ENCODE measurements around the gene GRAMD2B.
"Not testable (repeated sequence)": the region's sequence is repeated elsewhere in the genome, so short reads cannot be mapped to it uniquely, and the experiment has no call there.

GRAMD2B gene

DNA sequence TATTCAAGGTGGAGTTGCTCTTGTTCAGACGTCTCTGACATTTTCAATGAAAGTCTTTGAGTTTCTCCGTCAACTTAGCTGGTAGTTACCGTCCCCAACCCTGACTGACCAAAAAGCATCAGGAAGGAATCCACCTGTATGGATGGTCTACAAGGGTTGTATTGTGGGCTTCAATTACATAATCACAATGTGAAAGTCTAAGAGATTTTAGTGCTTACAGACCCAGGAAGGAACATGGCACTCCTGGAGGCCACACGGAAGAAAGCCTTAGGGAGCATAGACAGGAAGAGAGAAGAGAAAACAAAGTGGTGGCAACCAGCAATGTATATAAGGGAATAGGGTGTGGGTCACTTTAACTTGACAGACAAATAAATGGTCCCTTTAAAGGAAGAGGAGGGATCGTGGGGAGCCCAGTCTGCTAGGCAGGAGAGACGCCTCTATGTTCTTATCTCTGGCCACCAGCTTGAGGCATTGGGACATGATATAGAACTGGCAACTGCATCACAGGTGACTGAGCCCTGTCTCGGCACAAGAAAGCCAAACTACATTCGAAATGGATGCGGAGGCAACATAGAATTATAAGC, 91.4 kb downstream of the GRAMD2B start:
- no peak for DNase-seq

DNA sequence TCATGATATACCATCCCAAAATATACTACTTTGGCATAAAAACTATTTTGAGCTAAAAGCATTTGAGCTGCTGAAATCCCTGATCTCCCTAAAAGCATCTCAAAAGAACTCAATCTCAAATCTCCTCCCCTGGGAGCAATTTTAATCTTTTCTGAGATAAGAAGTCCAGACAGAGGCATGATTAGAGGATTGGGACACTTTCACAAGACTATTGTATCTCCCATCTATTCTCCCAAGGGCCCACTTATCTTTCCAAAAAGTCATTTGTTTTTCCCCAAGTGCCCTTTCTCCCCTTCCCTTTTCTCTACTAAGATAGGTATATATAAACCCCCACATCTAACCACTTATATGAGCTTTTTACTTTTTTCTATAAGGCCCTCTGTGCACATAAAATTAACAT, 92.1 kb downstream of the GRAMD2B start:
- no peak for DNase-seq

DNA sequence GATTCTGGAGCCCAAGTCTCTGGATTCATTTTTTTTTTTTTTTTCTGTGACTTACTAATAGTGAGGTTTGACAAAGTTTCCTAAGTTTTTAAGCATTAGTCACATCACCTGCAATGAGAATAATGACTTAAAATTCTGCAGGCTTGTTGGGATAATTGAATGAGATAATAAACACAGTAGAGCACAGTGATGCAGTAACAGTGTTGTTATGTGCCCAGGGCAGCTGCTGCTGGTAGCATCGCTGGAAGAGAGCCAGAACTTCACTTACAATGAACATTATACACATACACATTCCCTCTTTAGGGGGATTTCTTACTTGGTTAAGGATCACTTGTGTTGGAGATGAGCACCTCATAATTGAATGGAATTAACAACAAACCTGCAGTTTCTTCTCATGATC, 92.9 kb downstream of the GRAMD2B start:
- no peak for DNase-seq

DNA sequence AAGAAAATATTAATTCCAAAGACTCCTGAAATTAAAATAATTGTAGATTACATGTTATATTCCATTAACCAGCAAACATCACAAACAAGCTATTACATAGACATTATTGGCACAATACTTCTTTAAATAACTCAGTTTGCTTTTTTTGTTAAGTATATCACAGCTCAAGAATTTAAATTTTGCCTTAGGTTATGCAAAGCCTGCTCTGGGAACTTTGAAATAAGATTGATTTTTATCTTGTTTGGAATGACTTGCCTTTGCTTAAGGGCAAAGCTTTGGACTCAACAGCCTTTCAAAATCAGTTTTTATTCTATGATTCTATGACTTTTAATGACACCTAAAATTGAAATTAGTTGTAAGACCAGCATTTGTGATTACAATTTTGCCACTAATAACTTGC, 93.6 kb downstream of the GRAMD2B start:
- no peak for DNase-seq

DNA sequence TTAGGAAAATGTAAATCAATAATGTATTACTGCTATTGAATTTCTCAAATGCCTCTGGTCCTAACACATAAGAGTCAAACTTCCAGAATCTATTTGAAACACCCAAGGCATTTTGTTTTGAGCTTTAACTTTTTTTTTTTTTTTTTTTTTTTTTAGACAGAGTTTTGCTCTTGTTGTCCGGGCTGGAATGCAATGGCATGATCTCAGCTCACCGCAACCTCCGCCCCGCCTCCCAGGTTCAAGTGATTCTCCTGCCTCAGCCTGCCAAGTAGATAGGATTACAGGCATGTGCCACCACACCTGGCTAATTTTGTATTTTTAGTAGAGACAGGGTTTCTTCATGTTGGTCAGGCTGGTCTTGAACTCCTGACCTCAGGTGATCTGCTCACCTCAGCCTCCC, 96.0 kb downstream of the GRAMD2B start:
- DNase-seq = not testable (repeated sequence)

DNA sequence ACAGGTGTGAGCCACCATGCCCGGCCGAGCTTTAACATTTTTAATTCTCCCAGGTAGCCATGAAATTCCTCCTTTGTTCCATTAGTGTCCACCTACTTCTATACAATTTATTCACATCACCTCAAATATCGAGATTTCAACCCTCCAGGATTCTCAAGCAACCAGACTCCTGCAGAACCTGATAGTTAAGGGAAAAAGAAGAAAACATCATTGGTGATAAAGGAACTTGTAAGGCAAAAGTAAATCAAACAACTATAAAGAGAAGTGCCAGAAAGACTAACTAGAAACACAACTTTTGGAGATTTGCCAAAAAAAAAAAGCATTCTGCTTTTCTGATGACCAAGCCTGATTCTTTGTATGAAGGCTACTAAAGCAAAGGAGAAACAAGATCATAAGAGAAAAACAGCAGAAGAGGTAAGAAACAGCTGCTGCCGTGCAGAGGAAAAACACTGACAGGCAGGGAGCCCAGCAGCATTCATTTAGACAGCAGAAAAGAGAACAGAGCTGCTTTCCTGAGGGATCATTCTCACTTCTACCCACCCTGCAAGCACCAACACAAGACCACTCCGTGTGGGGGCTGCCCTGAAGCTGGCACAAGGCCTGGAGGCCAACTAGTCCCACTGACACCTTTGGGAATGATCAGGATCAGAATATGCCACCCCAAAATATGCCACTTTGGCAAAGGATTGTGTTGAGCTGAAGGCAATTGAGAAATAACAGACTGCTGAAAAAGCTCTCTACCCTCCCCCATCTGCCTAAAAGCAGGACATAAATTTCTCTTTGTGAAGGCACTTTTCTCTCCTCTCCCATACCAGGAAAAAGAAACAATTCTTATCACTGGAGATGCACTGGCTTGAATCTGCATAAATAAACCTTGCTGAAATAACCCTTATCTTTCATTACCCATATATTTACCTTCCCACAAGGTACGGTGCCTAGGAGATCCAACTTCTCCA, 96.7 kb downstream of the GRAMD2B start:
- DNase-seq = no peak

DNA sequence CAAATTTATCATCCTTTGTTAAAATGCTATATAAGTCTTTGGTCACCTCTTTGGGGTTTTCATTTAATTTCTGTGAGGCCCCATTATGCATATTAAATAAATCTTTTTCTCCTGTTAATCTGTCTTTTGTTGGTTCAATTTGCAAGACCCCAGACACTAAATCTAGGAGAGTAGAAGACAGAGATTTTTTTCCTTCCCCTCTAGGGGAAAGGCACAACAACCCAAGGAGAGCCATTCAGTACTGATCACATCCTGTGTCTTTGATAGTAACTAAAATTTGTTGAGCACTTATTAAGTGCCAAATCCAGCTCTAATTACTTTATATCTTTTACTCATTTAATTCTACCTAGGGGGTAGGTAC, 97.4 kb downstream of the GRAMD2B start:
- DNase-seq = no peak

DNA sequence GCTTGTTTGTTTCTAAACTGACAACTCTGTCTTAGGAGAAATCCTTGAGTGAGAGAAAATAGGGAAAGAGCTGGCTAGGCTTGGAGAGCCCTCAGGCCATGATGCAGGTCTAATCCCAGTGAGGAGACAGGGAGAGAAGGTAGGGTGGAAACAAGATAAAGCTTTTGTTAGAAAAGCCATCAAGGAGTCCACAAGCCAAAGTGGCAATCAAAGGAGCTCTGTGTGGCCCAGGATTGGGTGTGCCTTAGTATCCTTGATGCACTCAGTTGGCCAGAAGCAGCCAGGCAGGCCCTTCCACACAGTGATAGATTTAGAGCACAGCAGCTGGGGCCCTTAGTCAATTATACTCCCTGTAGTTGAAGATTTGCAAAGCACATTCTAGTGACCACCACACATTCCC, 97.9 kb downstream of the GRAMD2B start:
- no peak for DNase-seq

DNA sequence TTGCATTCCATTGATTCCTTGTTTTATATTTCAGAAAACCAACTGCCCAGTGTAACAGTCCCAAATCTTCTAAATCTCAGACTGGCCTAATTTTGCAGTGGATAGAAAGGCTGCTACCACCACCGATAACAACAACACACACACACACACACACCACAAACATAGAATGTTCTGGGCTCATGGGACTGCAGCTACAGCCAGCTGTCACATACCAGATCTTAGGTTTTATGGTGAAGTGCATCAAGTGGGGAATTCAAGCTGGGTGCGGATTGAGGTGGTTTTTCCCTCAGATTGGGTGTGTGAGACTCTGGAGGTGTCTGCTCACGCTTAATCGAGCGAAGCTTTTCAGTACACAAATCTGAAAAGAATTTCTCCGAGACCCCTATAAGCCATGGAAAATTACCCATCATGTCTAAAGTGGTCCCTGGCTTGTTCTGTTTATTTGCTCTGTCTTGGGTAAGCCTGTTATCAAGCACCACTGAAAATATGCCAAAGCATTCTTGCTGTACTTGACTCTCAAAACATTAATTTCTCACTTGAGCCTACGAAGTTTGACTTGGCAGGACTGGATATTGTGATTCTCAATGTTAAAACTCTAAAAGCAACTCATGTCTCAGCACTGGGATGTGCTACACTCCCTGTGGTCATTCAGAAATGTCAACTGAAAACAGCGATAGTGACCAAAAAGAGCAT, 100.8 kb downstream of the GRAMD2B start:
- no peak for DNase-seq

DNA sequence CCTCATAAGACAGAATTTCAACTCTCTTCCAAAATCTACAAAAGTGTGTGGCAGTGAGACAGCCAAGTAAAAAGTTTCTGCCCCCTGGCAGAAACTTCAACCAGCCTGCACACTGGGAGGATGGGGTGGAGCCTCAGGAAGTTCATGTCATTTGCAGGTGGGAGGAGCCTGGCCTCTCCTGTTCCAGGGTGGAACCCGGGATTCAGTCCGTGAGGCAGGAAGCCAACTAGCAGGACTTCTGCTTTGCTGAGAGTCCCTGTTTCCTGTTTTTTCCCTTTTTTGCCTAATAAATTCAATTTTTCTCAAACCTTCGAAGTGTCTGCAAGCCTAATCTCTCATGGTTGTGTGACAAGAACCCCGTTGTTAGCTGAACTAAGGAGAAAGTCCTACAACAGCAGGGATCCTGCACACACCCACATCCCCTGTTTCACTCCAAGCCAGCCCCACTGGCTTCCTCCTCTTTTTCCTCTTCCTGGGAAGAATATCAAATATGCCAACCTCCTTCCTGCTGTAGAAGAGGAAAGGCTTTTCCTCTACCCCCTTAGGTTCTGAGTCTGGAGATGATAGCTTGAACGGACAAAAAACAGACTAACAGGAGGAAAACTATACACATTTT, 102.5 kb downstream of the GRAMD2B start:
- DNase-seq = no peak

DNA sequence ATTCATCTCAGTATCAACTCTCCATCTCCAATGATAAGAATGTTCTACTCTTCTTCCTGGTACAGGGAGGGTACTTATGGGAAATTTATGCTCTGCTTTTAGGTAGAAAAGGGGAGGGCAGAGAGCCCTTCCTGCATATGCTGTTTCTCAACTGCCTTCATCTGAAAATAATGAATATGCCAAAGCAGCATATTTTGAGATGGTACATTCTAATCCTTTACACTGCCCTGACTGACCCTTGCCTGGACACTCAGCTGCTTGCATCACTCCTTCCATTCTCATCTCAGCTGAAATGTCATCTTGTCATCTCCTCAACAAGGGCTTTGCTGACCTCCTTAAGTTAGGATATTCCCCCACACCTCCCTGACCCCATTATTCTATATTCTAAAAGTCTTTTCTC, 103.3 kb downstream of the GRAMD2B start:
- DNase-seq = no peak

DNA sequence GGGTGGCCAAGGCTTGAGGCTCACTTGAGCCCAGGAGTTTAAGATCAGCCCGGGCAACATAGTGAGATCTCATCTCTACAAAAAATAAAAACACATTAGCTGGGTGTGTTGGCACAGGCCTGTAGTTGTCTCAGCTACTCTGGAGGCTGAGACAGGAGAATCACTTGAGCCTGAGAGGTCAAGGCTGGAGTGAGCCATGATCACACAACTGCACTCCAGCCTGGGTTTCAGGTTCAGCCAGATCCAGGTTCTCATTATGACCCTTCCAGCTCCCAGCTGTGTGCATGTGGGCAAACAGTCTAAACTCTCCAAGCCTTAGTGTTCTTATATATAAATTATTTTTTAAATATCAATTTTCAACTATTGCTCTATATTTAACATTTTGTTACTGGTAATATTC, 103.9 kb downstream of the GRAMD2B start:
- no peak for DNase-seq

DNA sequence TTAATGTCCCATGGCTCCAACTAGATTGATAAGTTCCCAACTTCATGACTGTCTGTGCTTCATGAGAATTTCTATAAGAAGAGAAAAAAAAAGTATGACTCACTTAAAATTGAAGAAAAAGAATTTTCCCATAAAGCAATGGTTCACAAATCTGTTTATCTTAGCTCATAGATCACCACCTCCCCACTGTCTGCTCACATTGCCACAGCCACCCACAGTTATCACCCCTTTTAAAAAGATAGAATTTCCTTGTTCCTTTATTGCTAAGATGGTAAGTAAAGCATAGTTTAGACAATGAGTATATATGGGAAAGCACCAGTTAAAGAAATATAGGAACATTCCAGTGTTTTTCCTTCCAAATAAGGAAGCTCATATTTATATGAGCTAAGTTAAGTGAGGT, 104.7 kb downstream of the GRAMD2B start:
- no peak for DNase-seq

DNA sequence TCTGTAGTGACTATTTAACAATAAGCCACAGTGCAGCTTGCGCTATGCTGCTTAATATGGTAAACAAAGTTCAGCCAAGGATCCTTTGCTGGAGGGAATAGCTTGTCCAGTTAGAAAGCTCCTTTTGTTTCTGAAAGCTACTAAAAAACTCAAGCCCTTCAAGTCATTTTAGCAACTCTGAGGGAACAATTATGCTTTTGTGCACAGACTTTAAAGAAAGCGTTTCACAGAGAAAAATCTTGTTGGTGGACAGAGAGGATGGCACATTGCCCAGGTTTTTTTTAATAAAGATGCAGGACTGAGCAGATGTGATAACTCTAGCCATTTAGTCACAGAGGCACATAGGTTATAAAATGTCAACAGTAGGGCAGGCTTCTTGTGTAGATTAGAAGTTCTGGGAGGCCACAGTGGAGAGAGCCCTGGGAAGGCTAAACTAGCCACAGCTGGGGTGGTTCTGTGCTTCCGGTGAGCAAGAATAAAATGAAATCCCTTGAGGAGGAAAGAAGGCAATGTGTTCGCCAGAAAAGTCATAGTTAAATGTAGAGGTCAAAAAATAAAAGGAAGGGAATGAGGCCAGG, 108.4 kb downstream of the GRAMD2B start:
- DNase-seq = no peak

DNA sequence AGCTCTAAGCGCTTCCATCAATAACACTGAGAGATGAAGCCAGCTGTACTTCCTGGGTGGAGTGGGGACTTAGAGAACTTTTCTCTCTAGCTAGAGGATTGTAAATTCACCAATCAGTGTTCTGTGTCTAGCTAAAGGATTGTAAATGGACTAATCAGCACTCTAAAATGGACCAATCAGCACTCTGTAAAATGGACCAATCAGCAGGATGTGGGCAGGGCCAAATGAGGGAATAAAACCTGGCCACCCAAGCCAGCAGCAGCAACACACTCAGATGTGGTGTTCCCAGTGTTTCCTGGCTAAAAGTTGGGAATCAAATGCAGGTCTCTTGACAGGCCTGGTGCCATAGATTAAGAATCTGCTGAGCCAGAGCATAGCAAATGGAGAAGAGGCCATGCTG, 111.3 kb downstream of the GRAMD2B start:
- no peak for DNase-seq

DNA sequence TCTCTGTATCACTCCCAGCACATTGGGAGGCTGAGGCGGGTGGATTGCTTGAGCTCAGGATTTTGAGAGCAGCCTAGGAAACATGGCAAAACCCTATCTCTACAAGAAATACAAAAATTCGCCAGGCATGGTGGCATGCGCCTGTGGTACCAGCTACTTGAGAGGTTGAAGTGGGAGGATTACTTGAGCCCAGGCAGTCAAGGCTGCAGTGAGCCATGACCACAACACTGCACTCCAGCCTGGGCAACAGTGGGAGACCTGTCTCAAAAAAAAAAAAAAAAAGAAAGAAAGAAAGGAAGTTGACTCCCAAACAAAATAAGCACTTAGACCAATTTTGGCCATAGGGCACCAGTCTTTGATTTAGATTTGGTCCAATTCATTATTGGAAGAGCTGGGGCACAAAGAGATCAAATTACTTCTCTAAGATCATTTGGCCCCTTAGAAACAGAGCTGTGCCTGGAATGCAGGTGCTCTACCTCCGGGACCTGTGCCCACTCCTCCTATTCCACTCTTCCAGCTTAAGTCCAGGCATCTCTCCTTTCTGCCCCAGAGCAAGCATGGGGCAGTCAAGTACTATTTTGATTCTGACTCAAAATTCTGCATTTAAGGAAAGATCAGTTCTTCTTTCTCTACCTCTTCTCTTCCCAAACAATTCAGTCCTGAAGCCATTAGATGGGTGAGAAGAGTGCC, 112.8 kb downstream of the GRAMD2B start:
- no peak for DNase-seq

DNA sequence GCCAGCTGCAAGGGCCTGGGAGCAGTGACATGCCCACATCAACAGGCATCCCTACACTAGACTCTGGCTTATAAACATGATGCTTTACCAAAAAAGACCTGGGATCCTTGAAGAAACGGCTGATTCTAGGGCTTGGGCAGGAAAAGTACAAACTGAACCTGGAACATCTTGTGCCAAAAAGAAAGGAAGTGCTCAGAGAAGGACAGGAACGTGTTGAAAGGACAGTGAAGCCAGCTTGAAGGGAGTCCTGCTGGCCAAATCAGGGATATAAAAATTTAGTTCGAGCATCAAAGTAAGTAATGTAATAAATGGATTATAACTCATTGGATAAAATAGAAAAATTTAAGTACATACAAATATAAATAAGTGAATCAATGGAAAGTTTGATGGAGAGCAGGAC, 113.7 kb downstream of the GRAMD2B start:
- DNase-seq = no peak

DNA sequence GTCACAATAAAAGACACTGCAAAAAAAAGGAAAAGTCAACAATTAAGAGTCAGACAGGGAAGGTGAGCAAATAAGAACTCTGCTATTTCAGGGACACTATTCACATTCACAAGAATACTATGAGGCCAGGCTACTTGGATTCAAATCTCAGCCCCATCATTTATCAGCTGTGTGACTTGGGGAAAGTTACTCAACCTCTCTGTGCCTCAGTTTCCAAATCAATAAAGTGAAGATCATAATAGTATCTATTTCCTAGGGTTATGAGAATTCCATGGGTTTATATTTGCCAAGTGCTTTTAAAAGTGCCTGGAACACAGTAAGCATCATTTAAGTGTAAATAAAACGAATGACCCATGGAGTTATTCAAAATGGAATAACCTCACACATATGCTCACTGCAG, 115.4 kb downstream of the GRAMD2B start:
- no peak for DNase-seq

DNA sequence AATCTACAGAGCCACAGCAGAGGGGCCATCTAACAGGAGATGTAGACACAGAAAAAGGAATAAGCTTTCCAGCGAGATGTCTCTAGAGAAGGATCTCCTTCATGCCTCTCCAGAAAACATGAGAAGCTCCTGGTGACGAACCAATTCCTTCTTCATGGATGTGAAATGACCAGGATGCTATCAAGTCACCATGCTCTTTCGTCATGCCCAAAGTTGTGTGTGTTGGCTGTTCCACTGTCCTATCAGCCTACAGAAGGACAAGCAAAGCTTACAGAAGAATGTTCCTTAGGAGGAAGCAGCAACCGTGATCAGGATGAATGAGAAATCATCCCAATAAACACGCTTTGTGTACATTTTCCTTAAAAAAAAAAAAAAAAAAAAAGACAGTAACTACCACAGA, 117.4 kb downstream of the GRAMD2B start:
- no peak for DNase-seq

DNA sequence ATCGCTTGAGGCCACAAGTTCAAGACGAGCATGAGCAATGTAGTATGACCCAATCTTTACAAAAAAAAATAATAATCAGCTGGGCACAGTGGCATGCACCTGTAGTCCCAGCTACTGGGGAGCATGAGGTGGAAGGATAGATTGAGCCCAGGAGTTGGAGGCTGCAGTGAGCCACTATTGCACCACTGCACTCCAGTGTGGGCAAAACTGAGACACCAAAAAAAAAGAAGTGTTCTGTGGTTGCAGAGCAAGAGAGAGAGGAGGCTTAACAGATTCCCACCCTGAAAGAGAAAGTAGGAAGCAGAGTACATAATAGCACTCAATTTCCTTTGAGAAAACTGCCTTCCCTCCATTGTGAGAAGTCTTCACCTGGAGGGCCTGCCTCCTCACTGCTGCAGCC, 119.2 kb downstream of the GRAMD2B start:
- DNase-seq = no peak

DNA sequence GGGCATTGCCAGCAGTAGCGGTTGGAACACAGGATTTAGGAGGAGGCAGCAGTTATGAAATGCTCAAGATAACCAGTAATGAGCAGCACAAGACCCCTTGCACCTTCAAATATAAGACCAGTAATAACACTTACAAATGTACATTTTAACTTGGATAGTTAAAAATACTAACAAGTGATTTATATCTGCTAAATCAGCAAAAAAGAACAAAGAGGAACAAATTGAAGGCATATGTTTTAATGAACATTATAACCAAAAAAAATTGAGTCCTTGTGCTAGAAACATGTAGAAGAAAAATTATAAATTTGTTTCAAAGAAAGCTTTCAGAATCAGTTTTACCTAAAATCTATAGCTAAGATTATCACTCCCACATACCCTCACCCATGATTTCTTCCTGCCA, 119.8 kb downstream of the GRAMD2B start:
- DNase-seq = no peak

DNA sequence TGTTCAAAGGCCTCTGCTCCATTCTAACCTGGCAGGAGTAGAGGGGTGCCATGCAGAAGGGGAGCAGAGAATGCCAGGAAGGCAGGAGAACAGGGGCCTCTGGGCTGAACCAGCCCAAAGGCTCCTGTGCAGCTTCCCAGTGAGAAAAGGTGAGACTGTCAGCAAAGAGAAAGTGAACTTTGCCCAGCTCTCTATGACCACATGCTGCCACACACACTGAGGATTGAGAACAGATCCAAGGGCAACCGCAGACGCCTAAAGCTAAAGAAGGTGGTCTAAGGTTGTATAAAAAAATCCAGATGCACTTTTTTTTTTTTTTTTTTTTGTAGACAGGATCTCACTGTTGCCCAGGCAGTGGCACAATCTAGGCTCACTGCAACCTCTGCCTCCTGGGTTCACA, 120.5 kb downstream of the GRAMD2B start:
- DNase-seq = no peak
